HEK293 (cell line): Measurements from ENCODE around the gene EYS.

Experiments
- CTCF ChIA-PET: fragments of 350-600 bp; formaldehyde crosslinking; extraction: SDS; loops from one replicate; lab custom pipeline; 2021; ENCODE audit warnings: antibody characterized with exemption; lab: Yijun Ruan, JAX
- POLR2A ChIA-PET: fragments of 300-600 bp; formaldehyde crosslinking; extraction: SDS; loops from one replicate; lab custom pipeline; 2020; ENCODE audit warnings: antibody characterized with exemption, inconsistent platforms; lab: Yijun Ruan, JAX
- H3K27ac ChIP-seq: fragments of 200-500 bp; sonication (Bioruptor generic); 2 replicates; pipeline ENCODE4 v1.5.1; 2014; ENCODE audit warnings: low read depth, low read length, control low read depth, inconsistent platforms; ENCODE audit errors: extremely low read depth
- H3K36me3 ChIP-seq, 2 experiments: fragments of 200-500 bp in 1 of 2; sonication (Bioruptor generic) in 1 of 2; 1 replicate in 1 of 2; 2 replicates in 1 of 2; pipeline ENCODE4 v1.5.1; 2014 to 2017; ENCODE audit warnings: inconsistent platforms in 2 of 2, low read length in 2 of 2; ENCODE audit not compliant: control insufficient read depth in 2 of 2, insufficient read depth in 1 of 2
- H3K4me1 ChIP-seq: fragments of 200-500 bp; sonication (Bioruptor generic); 2 replicates; pipeline ENCODE4 v1.5.1; 2014; ENCODE audit warnings: mild to moderate bottlenecking, low read length, inconsistent platforms; ENCODE audit not compliant: control insufficient read depth, insufficient read depth
- H3K4me3 ChIP-seq: 2 replicates; pipeline ENCODE4 v1.5.1; 2011; ENCODE audit warnings: low read depth, mild to moderate bottlenecking, control low read depth, low read length, moderate library complexity
- H3K9me3 ChIP-seq: fragments of 200-500 bp; sonication (Bioruptor generic); 2 replicates; pipeline ENCODE4 v1.5.1; 2014; ENCODE audit warnings: low read depth, low read length, inconsistent platforms; ENCODE audit not compliant: control insufficient read depth, insufficient read depth
- EGR2 ChIP-seq: fragments of 450-650 bp; formaldehyde crosslinking; IDR thresholded peaks from 2 replicates; pipeline ENCODE4 v1.5.1; 2016; ENCODE audit warnings: low read depth, missing biosample characterization, missing genetic modification characterization
- INSM2 ChIP-seq: fragments of 450-650 bp; formaldehyde crosslinking; IDR thresholded peaks from 2 replicates; pipeline ENCODE4 v1.5.1; 2016; ENCODE audit warnings: missing biosample characterization, missing genetic modification characterization
- KLF9 ChIP-seq: fragments of 450-650 bp; formaldehyde crosslinking; IDR thresholded peaks from 2 replicates; pipeline ENCODE4 v1.5.1; 2016; ENCODE audit warnings: missing biosample characterization, missing genetic modification characterization, low read depth
- ZBTB17 ChIP-seq: fragments of 450-650 bp; formaldehyde crosslinking; IDR thresholded peaks from 2 replicates; pipeline ENCODE4 v1.5.1; 2016; ENCODE audit warnings: missing biosample characterization, missing genetic modification characterization
- ZBTB49 ChIP-seq: fragments of 450-650 bp; formaldehyde crosslinking; IDR thresholded peaks from 2 replicates; pipeline ENCODE4 v1.5.1; 2016; ENCODE audit warnings: missing biosample characterization, missing genetic modification characterization, low read depth
- ZNF10 ChIP-seq: fragments of 450-650 bp; formaldehyde crosslinking; IDR thresholded peaks from 2 replicates; pipeline ENCODE4 v1.5.1; 2017; ENCODE audit warnings: missing biosample characterization, missing genetic modification characterization
- ZNF211 ChIP-seq: fragments of 450-650 bp; formaldehyde crosslinking; IDR thresholded peaks from 2 replicates; pipeline ENCODE4 v1.5.1; 2016; ENCODE audit warnings: low read depth, missing biosample characterization, missing genetic modification characterization
- ZNF223 ChIP-seq: fragments of 450-650 bp; formaldehyde crosslinking; IDR thresholded peaks from 2 replicates; pipeline ENCODE4 v1.5.1; 2016; ENCODE audit warnings: missing biosample characterization, missing genetic modification characterization
- ZNF239 ChIP-seq: fragments of 450-650 bp; formaldehyde crosslinking; IDR thresholded peaks from 2 replicates; pipeline ENCODE4 v1.5.1; 2016; ENCODE audit warnings: missing biosample characterization, missing genetic modification characterization
- ZNF24 ChIP-seq: fragments of 450-650 bp; formaldehyde crosslinking; IDR thresholded peaks from 2 replicates; pipeline ENCODE4 v1.5.1; 2016; ENCODE audit warnings: missing biosample characterization, missing genetic modification characterization
- ZNF335 ChIP-seq: fragments of 450-650 bp; formaldehyde crosslinking; conservative IDR thresholded peaks from 2 replicates; pipeline ENCODE4 v1.5.1; 2016; ENCODE audit warnings: missing biosample characterization, missing genetic modification characterization
- ZNF521 ChIP-seq: fragments of 450-650 bp; formaldehyde crosslinking; IDR thresholded peaks from 2 replicates; pipeline ENCODE4 v1.5.1; 2017; ENCODE audit warnings: missing biosample characterization, mild to moderate bottlenecking, missing genetic modification characterization
- ZNF707 ChIP-seq: fragments of 450-650 bp; formaldehyde crosslinking; IDR thresholded peaks from 2 replicates; pipeline ENCODE4 v1.5.1; 2016; ENCODE audit warnings: missing biosample characterization, missing genetic modification characterization
- ZNF768 ChIP-seq: fragments of 450-650 bp; formaldehyde crosslinking; IDR thresholded peaks from 2 replicates; pipeline ENCODE4 v1.5.1; 2018; ENCODE audit warnings: missing biosample characterization, mild to moderate bottlenecking, missing genetic modification characterization
- ZSCAN16 ChIP-seq: fragments of 450-650 bp; formaldehyde crosslinking; IDR thresholded peaks from 2 replicates; pipeline ENCODE4 v1.5.1; 2016; ENCODE audit warnings: missing biosample characterization, missing genetic modification characterization
- ZXDB ChIP-seq: fragments of 450-650 bp; formaldehyde crosslinking; IDR thresholded peaks from 2 replicates; pipeline ENCODE4 v1.5.1; 2016; ENCODE audit warnings: missing biosample characterization, missing genetic modification characterization
- TF ChIP-seq, protein P1 (sequence below): fragments of 450-650 bp; formaldehyde crosslinking; IDR thresholded peaks from 2 replicates; pipeline ENCODE4 v1.5.1; 2016; ENCODE audit warnings: missing biosample characterization, missing genetic modification characterization
- TF ChIP-seq, protein P2 (sequence below): fragments of 450-650 bp; formaldehyde crosslinking; conservative IDR thresholded peaks from 2 replicates; pipeline ENCODE4 v1.5.1; 2016; ENCODE audit warnings: low read depth, missing biosample characterization, missing genetic modification characterization
- TF ChIP-seq, protein P3 (sequence below): fragments of 450-650 bp; formaldehyde crosslinking; IDR thresholded peaks from 2 replicates; pipeline ENCODE4 v1.5.1; 2016; ENCODE audit warnings: missing biosample characterization, missing genetic modification characterization

Gene EYS

GRCh38 chr6:64064919-64065318 lies 1642.1 kb downstream of the EYS start (continued):
- TF ChIP-seq EGR2 (tag by site-specific recombination) (no peak), ZNF211 (tag by site-specific recombination) (no peak)

- ChIA-PET CTCF (no interaction called here), POLR2A (no interaction called here)
- Histone ChIP-seq H3K36me3 (no peaks in the 10 kb centered on the region), H3K4me3 (no peak overlapping the region), H3K27ac (no peak overlapping the region), H3K9me3 (no peaks in the 10 kb centered on the region), H3K4me1 (no peaks in the 10 kb centered on the region)
- TF ChIP-seq KLF9 (tag by site-specific recombination) (no peak), ZBTB17 (tag by site-specific recombination) (no peak), ZNF24 (no peak), ZXDB (no peak), ZNF335 (no peak), ZNF707 (tag by site-specific recombination) (no peak), ZNF521 (tag by site-specific recombination) (no peak), ZSCAN16 (no peak), ZNF10 (tag by site-specific recombination) (no peak), ZNF223 (tag by site-specific recombination) (no peak), ZBTB49 (no peak), ZNF239 (tag by site-specific recombination) (no peak), INSM2 (no peak), ZNF768 (tag by site-specific recombination) (no peak)
- TF ChIP-seq, protein P1, sequence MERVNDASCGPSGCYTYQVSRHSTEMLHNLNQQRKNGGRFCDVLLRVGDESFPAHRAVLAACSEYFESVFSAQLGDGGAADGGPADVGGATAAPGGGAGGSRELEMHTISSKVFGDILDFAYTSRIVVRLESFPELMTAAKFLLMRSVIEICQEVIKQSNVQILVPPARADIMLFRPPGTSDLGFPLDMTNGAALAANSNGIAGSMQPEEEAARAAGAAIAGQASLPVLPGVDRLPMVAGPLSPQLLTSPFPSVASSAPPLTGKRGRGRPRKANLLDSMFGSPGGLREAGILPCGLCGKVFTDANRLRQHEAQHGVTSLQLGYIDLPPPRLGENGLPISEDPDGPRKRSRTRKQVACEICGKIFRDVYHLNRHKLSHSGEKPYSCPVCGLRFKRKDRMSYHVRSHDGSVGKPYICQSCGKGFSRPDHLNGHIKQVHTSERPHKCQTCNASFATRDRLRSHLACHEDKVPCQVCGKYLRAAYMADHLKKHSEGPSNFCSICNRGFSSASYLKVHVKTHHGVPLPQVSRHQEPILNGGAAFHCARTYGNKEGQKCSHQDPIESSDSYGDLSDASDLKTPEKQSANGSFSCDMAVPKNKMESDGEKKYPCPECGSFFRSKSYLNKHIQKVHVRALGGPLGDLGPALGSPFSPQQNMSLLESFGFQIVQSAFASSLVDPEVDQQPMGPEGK (tag by site-specific recombination) = no peak
- TF ChIP-seq, protein P2, sequence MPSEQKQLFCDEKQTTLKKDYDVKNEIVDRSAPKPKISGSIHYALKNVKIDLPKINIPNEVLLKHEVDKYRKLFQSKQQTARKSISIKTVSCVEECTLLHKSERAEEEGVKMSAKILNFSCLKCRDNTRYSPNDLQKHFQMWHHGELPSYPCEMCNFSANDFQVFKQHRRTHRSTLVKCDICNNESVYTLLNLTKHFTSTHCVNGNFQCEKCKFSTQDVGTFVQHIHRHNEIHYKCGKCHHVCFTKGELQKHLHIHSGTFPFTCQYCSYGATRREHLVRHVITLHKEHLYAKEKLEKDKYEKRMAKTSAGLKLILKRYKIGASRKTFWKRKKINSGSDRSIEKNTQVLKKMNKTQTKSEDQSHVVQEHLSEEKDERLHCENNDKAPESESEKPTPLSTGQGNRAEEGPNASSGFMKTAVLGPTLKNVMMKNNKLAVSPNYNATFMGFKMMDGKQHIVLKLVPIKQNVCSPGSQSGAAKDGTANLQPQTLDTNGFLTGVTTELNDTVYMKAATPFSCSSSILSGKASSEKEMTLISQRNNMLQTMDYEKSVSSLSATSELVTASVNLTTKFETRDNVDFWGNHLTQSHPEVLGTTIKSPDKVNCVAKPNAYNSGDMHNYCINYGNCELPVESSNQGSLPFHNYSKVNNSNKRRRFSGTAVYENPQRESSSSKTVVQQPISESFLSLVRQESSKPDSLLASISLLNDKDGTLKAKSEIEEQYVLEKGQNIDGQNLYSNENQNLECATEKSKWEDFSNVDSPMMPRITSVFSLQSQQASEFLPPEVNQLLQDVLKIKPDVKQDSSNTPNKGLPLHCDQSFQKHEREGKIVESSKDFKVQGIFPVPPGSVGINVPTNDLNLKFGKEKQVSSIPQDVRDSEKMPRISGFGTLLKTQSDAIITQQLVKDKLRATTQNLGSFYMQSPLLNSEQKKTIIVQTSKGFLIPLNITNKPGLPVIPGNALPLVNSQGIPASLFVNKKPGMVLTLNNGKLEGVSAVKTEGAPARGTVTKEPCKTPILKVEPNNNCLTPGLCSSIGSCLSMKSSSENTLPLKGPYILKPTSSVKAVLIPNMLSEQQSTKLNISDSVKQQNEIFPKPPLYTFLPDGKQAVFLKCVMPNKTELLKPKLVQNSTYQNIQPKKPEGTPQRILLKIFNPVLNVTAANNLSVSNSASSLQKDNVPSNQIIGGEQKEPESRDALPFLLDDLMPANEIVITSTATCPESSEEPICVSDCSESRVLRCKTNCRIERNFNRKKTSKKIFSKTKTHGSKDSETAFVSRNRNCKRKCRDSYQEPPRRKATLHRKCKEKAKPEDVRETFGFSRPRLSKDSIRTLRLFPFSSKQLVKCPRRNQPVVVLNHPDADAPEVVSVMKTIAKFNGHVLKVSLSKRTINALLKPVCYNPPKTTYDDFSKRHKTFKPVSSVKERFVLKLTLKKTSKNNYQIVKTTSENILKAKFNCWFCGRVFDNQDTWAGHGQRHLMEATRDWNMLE = no peak
- TF ChIP-seq, protein P3, sequence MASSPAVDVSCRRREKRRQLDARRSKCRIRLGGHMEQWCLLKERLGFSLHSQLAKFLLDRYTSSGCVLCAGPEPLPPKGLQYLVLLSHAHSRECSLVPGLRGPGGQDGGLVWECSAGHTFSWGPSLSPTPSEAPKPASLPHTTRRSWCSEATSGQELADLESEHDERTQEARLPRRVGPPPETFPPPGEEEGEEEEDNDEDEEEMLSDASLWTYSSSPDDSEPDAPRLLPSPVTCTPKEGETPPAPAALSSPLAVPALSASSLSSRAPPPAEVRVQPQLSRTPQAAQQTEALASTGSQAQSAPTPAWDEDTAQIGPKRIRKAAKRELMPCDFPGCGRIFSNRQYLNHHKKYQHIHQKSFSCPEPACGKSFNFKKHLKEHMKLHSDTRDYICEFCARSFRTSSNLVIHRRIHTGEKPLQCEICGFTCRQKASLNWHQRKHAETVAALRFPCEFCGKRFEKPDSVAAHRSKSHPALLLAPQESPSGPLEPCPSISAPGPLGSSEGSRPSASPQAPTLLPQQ (tag by site-specific recombination) = no peak
These were observed 1643.9 kb downstream of the EYS start for GRCh38 chr6:64062960-64063683.
